Measurements from ENCODE around the gene NEMP1.

DNA sequence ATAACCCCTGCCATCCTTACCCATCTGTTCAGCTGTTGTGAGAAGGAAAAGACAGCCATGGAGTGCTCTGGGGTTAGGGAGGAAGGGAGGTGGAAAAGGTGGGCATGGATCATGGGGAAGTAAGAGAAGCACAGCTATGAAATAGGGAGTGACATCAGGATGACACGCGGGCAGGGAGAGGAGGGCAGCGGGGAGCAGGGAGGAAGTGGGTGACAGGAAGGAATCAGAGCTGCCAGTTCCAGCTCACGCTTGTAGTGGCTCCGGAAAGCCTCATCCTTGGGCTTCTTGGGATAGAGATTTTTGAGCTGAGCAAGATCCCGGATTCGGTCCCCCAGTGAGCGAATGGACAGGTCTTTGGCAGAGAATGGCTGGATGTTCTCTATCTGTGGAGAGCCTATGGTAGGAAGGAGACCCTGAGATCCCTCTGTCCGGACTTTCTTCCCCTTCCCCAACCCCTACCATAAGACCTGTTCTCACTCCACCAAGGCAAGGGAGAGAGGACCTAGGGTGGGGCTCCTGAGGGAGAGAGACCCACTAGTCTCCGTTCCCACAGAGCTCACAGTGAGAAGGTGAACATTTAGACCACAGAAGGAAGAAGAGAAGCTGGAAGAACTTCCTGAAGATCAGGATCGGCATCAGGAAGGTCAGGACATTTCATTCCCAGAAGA lies 20.6 kb upstream of the NEMP1 start:
- TF ChIP-seq POLR2A (IDR thresholded peaks at IDR 0.05), result no peak
- no peak for TF ChIP-seq EP300 (IDR thresholded peaks at IDR 0.05)
- TF ChIP-seq, protein P1, sequence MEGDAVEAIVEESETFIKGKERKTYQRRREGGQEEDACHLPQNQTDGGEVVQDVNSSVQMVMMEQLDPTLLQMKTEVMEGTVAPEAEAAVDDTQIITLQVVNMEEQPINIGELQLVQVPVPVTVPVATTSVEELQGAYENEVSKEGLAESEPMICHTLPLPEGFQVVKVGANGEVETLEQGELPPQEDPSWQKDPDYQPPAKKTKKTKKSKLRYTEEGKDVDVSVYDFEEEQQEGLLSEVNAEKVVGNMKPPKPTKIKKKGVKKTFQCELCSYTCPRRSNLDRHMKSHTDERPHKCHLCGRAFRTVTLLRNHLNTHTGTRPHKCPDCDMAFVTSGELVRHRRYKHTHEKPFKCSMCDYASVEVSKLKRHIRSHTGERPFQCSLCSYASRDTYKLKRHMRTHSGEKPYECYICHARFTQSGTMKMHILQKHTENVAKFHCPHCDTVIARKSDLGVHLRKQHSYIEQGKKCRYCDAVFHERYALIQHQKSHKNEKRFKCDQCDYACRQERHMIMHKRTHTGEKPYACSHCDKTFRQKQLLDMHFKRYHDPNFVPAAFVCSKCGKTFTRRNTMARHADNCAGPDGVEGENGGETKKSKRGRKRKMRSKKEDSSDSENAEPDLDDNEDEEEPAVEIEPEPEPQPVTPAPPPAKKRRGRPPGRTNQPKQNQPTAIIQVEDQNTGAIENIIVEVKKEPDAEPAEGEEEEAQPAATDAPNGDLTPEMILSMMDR (IDR thresholded peaks at IDR 0.05), result no peak
